SU-DHL-6 (cell line): Measurements from ENCODE around the gene CTTNBP2NL.

Experiments
- EZH2phosphoT487 ChIP-seq: fragments of 200-600 bp; sonication (generic), shearing (Covaris generic); conservative IDR thresholded peaks from 2 replicates; pipeline ENCODE4 v1.6.1; 2018; ENCODE audit warnings: mild to moderate bottlenecking, antibody characterized with exemption, low read length, moderate library complexity, mixed read lengths
- TF ChIP-seq, protein P1 (sequence below): fragments of 200-600 bp; sonication (generic); IDR thresholded peaks from one replicate; pipeline ENCODE4 v1.5.1; 2017; ENCODE audit warnings: antibody characterized with exemption, mild to moderate bottlenecking, low read length, moderate library complexity; ENCODE audit not compliant: insufficient read depth, poor library complexity, severe bottlenecking

DNA sequence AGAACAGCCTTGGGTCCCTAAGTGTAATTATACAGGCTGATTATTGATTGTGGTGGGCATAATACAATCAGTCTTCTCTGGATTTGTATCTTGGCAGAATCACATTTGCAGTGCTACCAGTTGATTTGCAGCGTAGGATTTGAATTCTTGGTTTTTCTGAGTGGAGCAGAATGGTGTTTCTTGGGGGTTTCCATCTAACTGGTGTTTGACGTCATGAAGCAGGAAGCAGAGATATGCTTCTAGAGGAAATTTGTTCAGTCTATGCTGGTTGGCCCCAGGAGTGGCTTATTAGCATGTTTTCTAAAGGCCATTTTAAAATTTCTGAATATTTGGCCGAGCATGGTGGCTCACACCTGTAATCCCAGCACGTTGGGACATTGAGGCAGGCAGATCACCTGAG, 3.4 kb downstream of the CTTNBP2NL start:
- TF ChIP-seq, protein P1, sequence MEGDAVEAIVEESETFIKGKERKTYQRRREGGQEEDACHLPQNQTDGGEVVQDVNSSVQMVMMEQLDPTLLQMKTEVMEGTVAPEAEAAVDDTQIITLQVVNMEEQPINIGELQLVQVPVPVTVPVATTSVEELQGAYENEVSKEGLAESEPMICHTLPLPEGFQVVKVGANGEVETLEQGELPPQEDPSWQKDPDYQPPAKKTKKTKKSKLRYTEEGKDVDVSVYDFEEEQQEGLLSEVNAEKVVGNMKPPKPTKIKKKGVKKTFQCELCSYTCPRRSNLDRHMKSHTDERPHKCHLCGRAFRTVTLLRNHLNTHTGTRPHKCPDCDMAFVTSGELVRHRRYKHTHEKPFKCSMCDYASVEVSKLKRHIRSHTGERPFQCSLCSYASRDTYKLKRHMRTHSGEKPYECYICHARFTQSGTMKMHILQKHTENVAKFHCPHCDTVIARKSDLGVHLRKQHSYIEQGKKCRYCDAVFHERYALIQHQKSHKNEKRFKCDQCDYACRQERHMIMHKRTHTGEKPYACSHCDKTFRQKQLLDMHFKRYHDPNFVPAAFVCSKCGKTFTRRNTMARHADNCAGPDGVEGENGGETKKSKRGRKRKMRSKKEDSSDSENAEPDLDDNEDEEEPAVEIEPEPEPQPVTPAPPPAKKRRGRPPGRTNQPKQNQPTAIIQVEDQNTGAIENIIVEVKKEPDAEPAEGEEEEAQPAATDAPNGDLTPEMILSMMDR: no peak
- no peak for TF ChIP-seq EZH2phosphoT487
